Measurements from ENCODE around the gene FAM210B.
"Not testable (repeated sequence)": the region's sequence is repeated elsewhere in the genome, so short reads cannot be mapped to it uniquely, and the experiment has no call there.

Gene FAM210B

GRCh38 chr20:56360133-56360907, 1.5 kb downstream of the FAM210B start:
- DNase-seq (ENCODE audit: low read depth in 2 of 2, low spot score in 1 of 2), result no peak

DNA sequence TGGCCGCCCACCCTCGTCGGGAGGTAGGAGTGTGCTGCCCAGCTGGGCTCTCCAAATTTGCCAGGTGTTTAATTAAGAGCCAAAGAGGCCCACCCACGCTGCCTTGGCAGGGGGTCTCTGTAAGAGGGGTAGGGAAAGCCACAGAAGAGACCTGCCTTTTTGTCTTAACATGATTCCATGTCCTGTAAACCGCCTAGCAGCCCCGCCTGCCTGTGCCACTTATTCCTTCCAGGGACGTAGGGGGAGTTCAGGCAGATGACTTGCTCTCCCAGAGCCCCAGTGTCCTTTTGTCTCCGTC, 2.1 kb downstream of the FAM210B start:
- no peak for DNase-seq (ENCODE audit: low read depth in 2 of 2, low spot score in 1 of 2)

GRCh38 chr20:56361900-56362299, 3.1 kb downstream of the FAM210B start:
- no peak for DNase-seq (ENCODE audit: low read depth in 2 of 2, low spot score in 1 of 2)

GRCh38 chr20:56362833-56363413, 4.1 kb downstream of the FAM210B start:
- no peak for DNase-seq (ENCODE audit: low read depth in 2 of 2, low spot score in 1 of 2)

DNA sequence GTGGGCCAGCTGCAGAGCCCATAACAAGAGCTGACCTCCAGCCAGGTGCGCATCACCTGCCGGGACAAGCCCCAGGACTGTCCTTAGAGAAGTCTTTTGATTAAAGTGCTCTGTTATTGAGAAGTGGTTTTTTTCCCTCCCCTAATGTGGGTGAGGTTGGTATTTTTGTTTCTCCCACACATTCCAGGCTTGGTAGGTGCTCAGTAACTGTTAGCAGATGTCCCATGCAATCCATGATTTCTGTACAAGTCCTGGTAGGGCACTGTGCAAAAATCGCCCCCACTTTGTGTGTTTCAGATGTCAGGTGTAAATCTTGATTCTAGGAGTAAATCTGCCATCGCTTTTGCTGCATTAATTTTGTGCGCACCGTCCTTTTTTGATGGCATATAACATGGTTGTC, 4.7 kb downstream of the FAM210B start:
- no peak for DNase-seq (ENCODE audit: low read depth in 2 of 2, low spot score in 1 of 2)

DNA sequence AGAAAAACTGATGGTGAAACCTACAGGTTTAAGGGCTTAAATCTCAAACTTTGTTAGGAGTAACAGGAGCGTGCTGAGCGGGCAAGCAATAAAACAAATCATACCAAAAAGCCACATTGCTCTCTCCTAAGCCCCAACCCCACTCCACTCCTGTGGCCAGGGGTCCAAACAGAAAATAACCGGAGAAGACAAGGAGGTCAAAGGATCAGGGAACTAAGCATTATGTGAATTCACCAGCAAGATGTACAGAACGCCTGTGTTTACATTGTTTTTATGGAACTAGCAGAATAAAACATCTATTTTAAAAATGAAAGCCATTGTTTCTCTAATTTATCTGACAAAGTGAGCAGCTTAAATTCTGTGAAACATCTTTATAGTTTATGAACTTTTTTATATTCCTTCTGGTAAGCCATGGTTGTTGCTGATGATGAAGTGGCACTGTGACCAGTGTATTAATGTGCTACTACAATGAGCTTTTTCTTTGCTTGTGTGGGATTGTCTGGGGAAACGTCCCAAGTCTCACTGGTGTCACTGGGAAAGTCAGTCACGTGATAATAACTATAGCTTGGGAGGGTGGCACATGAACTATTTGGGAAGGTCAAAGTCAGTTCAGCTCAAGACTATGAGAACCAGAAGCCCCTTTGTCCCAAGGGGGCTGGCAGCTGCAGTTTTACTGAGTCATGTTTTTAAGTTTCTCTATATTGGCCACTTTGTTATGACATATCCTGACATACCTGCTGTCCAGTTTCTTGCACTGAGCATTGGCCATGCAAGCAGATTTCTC, 9.8 kb downstream of the FAM210B start:
- no peak for DNase-seq (ENCODE audit: low read depth in 2 of 2, low spot score in 1 of 2)

GRCh38 chr20:56369179-56369578, 10.4 kb downstream of the FAM210B start:
- no peak for DNase-seq (ENCODE audit: low read depth in 2 of 2, low spot score in 1 of 2)

- no peak for DNase-seq (ENCODE audit: low read depth in 2 of 2, low spot score in 1 of 2)
Observed at GRCh38 chr20:56371977-56372376, 13.2 kb downstream of the FAM210B start.

- DNase-seq (ENCODE audit: low read depth in 2 of 2, low spot score in 1 of 2), result no peak
Observed at GRCh38 chr20:56372850-56373249, 14.1 kb downstream of the FAM210B start.

DNA sequence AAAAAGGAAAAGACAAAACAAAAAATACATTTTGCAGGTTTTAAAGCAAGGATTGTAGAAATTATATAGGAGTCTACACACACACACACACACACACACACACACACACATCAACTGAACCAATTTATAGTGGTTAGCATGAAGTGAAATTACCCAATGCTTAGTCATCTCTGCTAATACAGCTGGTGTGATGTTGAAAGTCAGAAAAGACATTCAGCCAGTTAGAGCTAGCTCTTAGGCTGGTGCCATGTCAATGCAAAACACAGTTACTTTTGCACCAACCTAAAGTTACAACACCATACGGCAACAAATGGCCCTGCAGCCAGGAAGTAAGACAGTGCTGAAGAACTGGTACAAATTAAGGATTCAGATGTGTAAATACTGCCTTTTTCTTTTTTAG, 15.2 kb downstream of the FAM210B start:
- no peak for DNase-seq (ENCODE audit: low read depth in 2 of 2, low spot score in 1 of 2)

GRCh38 chr20:56376331-56376730, 17.6 kb downstream of the FAM210B start:
- no peak for DNase-seq (ENCODE audit: low read depth in 2 of 2, low spot score in 1 of 2)

DNA sequence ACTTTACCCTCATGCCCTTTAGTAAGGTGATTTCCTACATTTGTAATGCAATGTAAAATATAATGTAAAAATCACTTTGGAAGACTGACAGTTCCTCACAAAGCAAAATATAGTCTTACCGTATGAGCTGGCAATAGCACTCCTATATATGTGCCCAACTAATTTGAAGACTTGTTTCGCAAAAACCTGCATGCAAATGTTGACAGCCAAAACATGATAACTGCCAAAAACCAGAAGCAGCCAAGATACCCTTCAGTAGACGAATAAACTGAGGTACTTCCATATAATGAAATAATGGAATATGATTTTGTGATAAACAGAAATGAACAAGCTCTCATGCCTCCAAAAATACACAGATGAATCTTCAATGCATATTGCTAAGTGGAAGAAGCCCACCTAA, 19.6 kb downstream of the FAM210B start:
- no peak for DNase-seq (ENCODE audit: low read depth in 2 of 2, low spot score in 1 of 2)

- DNase-seq (ENCODE audit: low read depth in 2 of 2, low spot score in 1 of 2), result no peak
Observed at GRCh38 chr20:56380375-56380774, 21.6 kb downstream of the FAM210B start.

DNA sequence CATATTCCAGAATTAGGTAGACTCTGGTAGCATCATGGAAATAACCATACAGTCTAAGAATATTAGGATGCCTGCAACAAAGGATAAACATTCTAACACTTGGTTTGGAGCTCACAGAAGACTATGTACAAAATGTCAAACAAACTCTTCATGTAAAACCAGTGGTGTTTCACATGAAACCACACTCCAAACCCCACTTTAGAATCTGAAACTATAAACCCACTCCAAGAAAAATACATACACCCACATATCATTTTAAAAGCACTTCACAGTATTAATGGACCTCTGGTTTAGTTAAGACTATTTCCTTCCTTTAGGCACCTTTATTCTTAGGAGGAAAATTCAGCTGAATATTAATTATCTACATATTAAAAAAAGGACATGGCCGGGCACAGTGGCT, 22.7 kb downstream of the FAM210B start:
- DNase-seq (ENCODE audit: low read depth in 2 of 2, low spot score in 1 of 2), result no peak

- no peak for DNase-seq (ENCODE audit: low read depth in 2 of 2, low spot score in 1 of 2)
Observed at GRCh38 chr20:56382696-56383095, 23.9 kb downstream of the FAM210B start.

DNA sequence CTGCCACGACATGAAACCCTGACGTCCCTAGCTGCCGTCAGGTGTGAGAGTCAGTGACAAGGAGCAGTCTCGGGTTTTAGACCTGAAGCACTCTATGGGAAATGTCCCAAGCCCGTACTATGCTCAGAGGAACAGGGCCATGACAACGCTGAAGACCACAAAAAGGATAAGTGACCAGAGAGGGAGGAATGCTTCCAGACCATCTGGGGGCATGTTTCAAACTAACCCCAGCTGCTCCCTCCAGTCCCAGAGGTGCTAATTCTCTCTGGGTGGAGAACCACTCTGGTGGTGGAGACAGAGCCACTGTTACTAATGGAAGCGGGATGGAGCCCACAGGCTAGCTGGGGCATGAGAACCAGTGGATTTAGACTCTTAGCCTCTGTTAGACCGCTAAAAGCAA, 24.6 kb downstream of the FAM210B start:
- no peak for DNase-seq (ENCODE audit: low read depth in 2 of 2, low spot score in 1 of 2)

- DNase-seq (ENCODE audit: low read depth in 2 of 2, low spot score in 1 of 2), result no peak
Observed at GRCh38 chr20:56385130-56385529, 26.4 kb downstream of the FAM210B start.

GRCh38 chr20:56386219-56386618, 27.4 kb downstream of the FAM210B start:
- DNase-seq (ENCODE audit: low read depth in 2 of 2, low spot score in 1 of 2), result no peak

GRCh38 chr20:56388882-56389281, 30.1 kb downstream of the FAM210B start:
- no peak for DNase-seq (ENCODE audit: low read depth in 2 of 2, low spot score in 1 of 2)

DNA sequence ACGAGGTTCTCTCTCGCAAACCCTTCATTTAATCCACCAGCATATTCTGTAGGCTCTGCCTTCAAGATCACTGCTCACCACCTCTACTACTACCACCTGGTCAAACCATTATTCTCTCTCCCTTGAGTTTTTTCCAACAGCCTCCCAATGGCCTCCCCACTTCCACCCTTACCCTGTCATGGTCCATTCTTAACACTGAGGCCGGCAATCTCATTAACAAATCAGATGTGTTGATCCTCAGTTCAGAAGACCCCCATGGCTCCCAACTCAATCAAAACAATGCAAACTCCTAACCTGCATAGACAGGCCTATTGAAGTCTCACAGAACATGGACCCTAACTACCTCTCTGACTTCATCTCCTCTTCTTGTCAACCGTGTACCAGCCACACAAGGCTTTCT, 31.0 kb downstream of the FAM210B start:
- no peak for DNase-seq (ENCODE audit: low read depth in 2 of 2, low spot score in 1 of 2)

DNA sequence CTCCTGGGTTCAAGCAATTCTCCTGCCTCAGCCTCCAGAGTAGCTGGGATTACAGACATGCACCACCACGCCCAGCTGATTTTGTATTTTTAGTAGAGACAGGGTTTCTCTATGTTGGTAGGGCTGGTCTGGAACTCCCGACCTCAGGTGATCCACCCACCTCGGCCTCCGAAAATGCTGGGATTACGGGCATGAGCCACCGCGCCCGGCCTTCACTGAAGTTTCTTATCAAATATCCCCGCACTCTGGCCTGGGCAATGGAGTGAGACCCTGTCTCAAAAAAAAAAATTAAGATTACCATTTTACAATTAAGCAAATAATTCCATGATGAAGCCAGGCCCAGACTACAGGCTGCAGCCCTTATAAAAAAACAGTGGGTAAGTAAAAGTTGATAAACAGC, 31.6 kb downstream of the FAM210B start:
- not testable (repeated sequence) for DNase-seq (ENCODE audit: low read depth in 2 of 2, low spot score in 1 of 2)

DNA sequence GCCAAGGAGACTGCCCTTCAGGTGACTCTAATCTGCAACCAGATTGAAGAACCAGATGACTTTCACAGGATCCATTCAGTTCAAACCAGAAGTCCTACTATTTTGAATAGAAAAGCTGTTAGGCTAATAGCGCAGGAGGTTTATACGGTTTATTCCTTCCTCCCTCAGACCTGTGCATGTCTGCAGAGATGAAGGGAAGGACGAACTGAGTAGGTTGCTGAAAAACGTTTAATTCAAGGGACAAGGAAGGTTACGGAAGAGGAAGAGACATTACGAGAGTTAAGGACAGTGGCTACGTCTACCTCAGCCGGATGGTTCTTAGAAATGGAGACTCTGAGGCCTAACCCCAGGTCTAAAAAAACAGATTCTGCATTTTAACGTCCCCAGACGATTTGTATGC, 32.3 kb downstream of the FAM210B start:
- DNase-seq (ENCODE audit: low read depth in 2 of 2, low spot score in 1 of 2), result no peak
